ENCODE data around the gene ACP6.
A peak's percentile ranks its signal among the peaks of the same experiment; 100 is the strongest.
"Not testable (repeated sequence)": the region's sequence is repeated elsewhere in the genome, so short reads cannot be mapped to it uniquely, and the experiment has no call there.

Gene ACP6

GRCh38 chr1:147618771-147619170 lies 51.6 kb downstream of the ACP6 start:
- no peak for DNase-seq

DNA sequence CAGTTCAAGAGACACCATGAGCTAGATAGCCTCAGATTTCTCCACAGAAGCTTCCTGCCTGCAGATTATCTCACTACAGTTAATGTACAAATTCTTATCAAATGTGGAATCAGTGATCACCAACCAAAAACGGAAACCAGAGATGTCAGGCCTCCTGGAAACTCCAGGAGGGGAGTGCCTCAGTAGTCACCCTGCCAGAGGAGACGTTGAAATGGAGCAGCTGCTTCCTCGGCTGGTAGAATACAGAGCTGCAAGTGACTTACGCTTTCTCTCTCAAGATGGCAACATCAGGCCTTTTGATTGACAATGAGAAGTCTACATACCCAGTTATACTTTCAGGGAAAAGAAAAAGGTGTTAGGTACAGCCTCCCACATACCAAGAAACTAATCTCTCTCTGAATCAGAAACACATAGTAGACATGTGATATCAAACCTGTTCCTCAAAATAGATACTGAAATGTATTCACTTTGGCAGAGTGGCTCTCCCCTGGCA lies 52.2 kb downstream of the ACP6 start:
- no peak for DNase-seq

DNA sequence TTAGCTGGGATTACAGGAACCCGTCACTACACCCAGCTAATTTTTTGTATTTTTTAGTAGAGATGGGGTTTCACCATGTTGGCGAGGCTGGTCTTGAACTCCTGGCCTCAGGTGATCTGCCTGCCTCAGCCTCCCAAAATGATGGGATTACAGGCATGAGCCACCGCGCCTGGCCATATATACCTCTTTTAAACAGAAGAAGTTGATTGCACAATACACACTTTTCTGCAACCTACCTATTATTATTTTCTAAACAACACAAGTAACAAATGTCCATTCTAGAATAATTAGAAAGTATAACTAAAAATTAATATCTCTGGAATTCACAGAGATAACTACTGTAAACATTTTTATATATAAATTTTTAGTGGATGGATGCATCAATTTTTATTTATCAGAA lies 55.4 kb downstream of the ACP6 start:
- DNase-seq = not testable (repeated sequence)

DNA sequence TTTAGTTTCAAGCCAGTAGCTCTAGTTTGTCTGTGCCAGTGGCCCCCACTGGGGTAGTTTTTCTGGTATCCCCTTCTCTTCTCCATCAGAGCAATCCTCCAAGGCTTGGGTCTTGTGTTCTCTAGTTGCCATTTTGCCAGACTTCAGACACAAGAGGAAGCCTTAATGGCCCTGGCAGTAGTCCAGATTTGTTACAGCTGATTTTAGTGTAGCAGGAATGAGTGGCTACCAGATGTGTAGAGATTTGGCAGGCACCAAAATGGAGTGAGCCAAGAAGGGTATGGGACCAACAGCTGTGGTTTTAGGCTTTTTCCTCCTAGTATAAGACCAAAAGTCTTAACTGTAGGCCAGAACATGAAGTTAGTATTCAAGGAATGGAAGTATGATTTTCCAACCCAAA lies 56.8 kb downstream of the ACP6 start:
- DNase-seq = no peak

- DNase-seq = no peak
These were observed 58.0 kb downstream of the ACP6 start for GRCh38 chr1:147612366-147612765.

DNA sequence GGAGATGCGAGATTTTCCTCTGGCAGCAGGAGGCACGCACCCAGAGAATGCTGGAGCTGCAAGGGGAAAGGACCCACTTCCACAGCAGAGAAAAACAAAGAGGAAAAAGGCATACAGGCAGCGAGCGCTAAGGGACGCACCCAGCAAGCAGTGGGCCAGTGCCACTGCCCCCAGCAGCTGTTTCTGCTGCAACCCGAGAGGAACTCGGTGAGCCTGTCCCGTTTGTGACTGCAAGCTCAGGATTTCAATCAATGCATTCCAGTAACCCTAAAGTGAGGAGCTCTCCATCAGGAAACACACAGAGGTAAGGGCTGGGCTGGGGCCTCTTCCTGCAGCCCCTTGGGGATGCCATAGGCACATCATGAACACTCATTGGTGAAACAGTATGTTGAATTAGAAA lies 58.7 kb downstream of the ACP6 start:
- no peak for DNase-seq

- DNase-seq = no peak
These were observed 59.3 kb downstream of the ACP6 start for GRCh38 chr1:147611021-147611426.

DNA sequence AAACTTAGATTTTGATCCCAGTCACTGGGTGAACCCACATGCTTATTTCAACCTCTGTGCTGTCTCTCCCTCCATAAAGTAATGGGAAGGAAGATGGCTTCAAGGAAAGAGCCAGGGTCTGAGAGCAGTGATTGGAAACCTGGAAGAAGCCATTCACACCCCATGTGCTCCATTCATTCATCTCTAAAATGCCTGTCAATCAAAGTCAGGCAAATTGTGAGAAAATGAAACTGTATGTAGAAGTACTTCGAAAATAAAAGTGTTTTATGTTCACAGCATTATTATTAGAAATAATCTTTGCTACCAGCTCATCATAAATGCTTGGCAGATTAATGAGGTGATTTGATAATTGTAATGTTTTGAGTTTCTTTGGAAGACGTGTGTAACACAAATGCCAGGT lies 61.0 kb downstream of the ACP6 start:
- no peak for DNase-seq

- no peak for DNase-seq
These were observed 61.7 kb downstream of the ACP6 start for GRCh38 chr1:147608596-147608995.

- DNase-seq = no peak
These were observed 64.7 kb downstream of the ACP6 start for GRCh38 chr1:147605591-147605990.

GRCh38 chr1:147603986-147604385 lies 66.3 kb downstream of the ACP6 start:
- DNase-seq = no peak

DNA sequence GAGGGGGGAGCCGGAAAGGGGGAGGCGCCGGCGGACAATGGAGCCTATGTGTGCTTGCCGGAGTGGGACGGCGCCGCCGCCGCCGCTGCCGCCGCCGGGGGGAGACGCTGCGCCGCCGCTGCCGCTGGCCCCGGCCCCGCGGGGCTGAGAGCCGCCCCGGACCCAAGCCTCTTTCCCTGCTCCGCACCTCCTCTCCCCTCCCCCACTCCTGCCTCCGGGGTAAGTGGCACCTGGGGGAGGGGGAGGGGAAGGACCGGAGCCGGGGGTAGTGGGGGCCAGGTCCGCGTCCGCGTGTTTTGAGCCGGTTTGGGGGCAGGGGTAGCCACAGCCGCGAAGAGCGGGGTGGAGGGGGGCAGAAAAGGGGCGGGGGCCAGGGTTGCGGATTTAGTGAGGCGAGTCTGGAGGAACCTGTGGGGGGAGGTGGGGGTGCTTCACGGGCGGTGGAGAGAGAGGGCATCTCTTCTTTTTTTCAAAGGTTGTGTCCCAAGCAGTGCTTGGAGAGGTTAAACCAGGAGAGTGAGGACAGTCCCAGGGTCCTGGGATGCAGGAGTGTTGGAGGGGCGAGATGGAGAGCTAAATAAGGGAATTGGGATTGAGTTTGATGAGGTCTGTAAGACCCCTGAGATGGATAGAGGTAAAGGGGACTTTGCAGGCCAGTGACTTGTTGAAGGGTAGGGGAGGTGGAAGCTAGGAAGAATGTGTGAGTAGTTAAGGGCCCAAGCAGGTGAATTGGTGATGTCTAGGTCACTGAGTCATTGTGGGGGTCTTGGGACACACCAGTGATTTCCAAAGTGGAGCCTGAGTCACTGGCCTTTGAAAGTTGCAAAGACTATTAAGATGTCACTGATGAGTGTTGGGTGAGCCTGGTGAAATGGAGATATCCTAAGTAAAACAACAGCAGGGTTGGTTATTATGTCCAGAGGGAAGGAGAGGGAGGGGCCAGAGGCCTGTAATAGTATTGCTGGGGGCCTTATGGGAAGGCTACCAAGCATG lies 69.9 kb downstream of the ACP6 start:
- no peak for DNase-seq

DNA sequence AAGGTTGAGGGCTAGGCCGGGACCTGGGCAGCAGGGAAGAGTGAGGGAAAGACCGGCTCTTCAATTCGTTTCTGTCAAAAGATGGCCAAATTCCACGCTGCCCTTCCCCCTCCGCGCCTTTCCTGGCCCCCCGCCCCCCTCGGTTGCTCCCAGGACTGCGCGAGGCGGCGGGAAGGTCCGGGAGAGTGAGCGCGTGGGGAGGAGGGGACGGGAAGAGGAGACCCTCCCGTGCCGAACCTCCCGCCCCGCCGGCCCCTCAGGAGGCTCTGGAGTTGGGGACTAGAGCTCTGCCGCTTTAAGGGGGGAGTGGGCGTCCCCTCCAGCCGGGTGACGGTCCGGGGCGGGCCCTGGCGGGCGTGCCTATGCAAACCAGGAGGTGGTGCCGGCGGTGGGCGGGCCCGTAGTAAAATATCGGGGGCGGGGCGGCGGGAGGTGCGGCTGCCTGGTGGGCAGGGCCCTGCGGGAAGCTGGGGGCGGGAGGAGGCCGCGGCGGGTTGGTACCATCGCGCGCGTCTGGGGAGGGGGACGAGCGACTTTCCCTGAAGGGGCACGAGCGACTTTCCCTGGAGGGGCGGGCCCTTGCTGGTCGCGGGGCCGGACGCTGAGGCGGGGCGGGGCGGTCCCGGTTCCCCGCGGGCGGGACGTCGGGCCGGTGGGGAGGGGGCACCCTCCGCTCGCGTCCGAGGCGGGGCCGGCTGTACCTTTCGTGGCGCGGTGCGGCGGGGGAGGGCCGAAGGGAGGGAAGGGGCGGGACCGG lies 70.8 kb downstream of the ACP6 start:
- peak; percentile 82 for DNase-seq

- no peak for DNase-seq
These were observed 71.5 kb downstream of the ACP6 start for GRCh38 chr1:147598621-147599361.

GRCh38 chr1:147597010-147597409 lies 73.3 kb downstream of the ACP6 start:
- no peak for DNase-seq
